NCI-H2196 (cell line): Measurements from ENCODE around the gene ISOC1.

Experiments
- DNase-seq: peaks from one replicate; lab custom pipeline; 2025; ENCODE audit not compliant: unreplicated experiment; lab: John Stamatoyannopoulos, UW

The ISOC1 gene

GRCh38 chr5:129094087-129094923 lies at the start of gene ISOC1:
TSS of gene ISOC1 (plus strand) at chr5:129094749. CDS start at chr5:129094767, 18 bp downstream.
- DNase-seq = peak; percentile 94

DNA sequence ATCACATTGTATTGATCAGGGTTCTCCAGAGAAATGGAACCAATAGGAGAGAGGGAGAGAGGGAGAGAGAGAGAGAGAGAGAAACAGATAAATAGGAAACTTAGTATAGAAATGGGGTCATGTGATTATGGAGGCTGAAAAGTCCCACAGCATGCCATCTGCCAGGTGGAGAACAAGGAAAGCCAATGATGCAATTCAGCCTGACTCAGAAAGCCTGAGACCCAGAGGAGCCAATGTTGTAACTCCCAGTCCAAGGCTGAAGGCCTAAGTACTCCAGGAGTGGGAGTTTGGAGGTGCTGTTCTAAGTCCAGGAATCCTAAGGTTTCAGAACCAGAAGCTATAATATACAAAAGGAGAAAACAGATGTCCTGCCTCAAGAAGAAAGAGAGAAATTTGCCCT lies 48.4 kb upstream of the ISOC1 start:
- DNase-seq = no peak

GRCh38 chr5:129048509-129048908 lies 46.0 kb upstream of the ISOC1 start:
- no peak for DNase-seq

DNA sequence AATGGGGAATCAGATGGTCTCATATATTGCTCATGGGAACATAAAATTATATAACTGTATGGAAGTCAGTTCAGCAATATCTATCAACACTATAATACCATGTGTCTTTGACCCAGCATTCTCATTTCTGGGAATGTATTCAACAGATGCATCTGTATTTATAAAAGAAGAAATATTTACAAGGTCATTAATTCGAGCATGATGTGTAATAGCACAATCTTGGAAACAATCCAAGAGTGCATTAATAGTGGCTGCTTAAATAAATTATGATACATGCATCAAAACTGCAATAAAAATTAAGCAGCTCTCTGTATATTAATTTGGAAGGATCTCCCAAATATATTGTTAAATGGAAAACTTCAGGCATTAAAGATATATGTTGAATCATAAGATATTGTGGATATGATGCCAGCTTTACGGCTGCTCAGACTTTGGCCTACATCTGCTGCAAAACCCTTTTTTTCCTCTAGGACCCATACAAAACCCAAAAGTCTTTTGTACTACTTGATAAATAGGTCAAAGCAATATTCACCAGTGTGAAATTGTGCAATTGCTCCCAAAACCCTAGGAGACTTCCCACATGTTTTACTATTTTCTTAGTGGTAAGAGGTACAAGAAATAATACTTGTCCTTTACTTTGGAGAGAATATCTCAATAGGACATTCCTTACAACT lies 45.3 kb upstream of the ISOC1 start:
- DNase-seq = no peak

DNA sequence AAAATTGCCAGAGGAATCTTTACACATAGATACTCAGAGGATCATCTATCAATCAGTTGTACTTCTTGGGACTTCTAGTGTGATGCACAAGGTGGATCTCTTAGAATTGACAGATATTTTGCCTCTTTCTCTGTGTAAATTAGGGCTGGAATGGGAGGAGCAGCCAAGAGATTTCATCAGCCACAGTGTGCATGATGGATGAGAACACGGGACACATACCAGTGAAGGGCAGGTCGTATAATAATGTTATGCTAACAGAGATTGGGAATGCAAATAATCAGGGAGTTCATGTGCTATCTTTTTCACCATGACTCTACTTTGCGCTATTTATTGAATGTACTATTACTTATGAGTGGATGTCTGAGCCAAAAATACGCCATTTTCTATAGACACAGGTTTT lies 43.3 kb upstream of the ISOC1 start:
- no peak for DNase-seq

DNA sequence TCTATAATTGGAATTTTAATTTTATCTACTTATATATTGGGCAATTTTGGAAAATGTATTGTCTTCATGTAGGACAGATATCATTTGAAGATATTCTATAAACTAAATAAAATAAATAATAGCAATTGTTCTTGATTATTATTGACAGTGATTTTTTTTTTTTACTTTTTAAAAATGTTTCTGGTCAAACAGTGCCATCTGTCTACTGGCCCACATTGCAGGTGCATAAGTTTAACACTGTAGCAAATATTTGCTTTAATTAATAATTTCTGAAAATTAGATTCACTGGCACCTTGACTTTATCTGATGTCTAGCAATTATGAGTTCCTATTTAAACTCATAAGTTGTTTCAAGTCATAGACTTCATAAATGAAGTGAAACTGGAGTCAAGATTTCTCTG lies 41.1 kb upstream of the ISOC1 start:
- no peak for DNase-seq

DNA sequence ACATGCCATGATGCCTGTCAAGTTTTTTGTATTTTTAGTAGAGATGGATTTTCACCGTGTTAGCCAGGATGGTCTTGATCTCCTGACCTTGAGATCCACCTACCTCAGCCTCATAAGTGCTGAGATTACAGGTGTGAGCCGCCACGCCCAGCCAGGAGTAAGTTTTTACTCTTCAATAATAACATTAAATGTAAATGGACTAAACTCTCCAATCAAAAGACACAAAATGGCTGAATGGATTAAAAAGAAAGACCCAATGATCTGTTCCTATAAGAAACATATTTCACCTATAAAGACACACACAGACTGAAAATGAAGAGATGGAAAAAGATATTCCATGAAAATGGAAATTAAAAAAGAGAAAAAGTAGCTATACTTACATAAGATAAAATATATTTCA lies 37.2 kb upstream of the ISOC1 start:
- no peak for DNase-seq

- DNase-seq = no peak
Observed at GRCh38 chr5:129061849-129062248, 32.7 kb upstream of the ISOC1 start.

DNA sequence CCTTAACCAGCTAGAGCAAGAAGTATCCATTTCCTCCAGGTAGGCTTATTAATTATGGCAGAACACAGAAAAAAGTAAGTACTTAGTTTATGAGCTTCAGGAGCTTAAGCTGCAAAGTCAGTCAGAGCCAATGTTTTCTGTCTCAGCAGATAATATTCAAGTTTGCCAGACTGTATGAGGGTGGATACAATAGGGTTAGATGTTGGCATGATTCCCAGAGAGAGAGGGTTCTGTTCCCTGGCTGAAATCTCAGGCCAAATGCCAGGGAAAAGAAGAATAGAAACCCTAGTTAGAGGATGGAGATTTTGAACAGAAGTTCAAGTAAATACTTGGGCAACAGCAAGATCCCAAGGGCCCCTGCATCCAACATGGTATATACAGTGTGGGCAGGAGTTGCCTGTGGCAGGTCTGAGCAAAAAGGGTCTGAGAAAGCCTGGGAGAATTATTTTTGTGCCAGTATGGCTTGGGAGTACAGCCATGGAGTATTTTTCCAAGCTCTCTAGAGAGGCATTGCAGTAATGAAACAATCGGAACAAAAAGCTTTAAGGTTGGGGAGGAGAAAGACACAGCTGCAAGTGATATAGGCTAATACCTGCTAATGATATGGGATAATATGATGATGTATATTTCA lies 31.0 kb upstream of the ISOC1 start:
- DNase-seq = peak; percentile 4

- DNase-seq = no peak
Observed at GRCh38 chr5:129065721-129066120, 28.8 kb upstream of the ISOC1 start.

DNA sequence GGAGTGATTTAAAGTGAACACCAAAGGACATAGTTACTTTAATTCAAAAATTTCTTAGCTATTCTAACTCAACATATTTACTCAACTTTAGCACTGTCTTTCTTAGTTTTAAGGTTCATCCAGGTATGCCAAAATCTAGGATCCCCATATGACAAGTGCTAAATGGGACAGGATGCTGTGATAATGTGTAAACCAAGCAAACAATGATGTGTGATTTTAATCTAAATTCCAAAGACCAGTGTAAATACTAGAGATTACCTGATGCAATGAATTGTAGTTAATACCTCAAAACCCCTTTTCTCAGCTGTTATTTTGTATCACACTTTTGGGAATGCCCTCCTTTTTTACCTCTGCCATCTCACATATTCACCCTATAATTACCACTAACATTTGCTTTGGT lies 26.8 kb upstream of the ISOC1 start:
- DNase-seq = no peak

DNA sequence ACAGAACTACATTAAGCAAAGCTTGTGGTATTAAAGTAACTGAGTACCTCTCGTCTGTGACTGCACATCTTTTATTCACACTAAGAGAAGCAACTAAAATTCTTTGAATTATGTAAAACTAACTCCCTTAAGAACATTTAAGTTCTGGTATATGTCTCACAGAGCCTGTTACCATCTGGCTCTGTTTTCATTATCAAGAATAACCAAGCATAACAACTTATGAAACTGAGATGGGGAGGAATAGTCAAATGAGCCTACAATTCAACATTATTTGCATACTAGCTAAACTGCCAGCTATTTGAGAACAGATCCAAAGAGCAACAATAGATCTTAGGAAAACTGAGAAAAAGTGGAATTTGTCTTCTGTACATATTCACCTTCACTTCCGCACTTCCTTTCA lies 25.3 kb upstream of the ISOC1 start:
- DNase-seq = no peak

- no peak for DNase-seq
Observed at GRCh38 chr5:129073111-129073510, 21.4 kb upstream of the ISOC1 start.

- no peak for DNase-seq
Observed at GRCh38 chr5:129074903-129075302, 19.6 kb upstream of the ISOC1 start.

- DNase-seq = no peak
Observed at GRCh38 chr5:129077433-129078075, 17.0 kb upstream of the ISOC1 start.

GRCh38 chr5:129078247-129078646 lies 16.3 kb upstream of the ISOC1 start:
- DNase-seq = no peak

DNA sequence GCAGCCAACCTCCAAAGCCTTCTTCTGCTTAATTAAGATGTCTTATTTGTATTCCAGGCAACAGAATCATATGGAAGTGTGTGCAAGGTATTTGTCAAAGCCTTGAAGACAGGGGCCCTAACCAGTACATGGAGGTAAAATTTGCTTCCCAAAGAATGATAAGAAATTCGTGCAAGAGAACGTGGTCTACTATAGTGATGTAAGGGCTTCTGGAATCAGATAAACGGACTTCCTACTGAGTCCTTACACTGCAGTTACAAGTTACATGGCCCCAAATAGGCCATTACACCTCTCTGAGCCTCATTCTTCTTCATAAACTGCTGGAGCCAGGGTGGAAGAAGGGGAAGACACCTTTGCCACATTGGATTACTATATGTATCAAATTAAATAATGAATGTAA lies 15.9 kb upstream of the ISOC1 start:
- no peak for DNase-seq

DNA sequence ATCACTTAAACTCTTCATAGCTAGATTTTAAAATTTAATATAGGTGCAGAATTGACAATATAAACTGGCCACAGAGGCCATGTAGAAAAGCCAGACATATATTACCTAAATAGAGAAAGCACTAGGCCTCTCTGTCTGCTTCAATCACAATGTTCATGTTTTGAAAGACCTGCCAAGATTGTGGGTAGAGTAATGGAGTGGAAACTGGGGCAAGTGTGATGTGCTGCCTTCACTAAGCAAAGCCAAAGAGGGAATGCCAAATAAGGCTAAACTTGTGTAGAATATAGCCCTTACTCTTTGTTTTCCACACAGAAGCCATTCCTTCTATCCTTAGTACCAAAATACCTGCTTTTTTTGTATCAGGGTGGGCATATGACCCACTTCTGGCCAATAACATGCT lies 15.1 kb upstream of the ISOC1 start:
- no peak for DNase-seq

GRCh38 chr5:129080766-129081165 lies 13.8 kb upstream of the ISOC1 start:
- DNase-seq = no peak

- no peak for DNase-seq
Observed at GRCh38 chr5:129082225-129083136, 12.1 kb upstream of the ISOC1 start.
